ENCODE measurements around the gene DCST1. TPM values are rescaled to one million over a fixed set of nuclear protein-coding genes. Genes with fewer than 3 reads are reported as not detected.

Gene DCST1
- total and polyA plus RNA-seq, 2 donors (not counting 3 experiments of a cell fraction or from before 2014, with no cell fraction given), result not detected

DNA sequence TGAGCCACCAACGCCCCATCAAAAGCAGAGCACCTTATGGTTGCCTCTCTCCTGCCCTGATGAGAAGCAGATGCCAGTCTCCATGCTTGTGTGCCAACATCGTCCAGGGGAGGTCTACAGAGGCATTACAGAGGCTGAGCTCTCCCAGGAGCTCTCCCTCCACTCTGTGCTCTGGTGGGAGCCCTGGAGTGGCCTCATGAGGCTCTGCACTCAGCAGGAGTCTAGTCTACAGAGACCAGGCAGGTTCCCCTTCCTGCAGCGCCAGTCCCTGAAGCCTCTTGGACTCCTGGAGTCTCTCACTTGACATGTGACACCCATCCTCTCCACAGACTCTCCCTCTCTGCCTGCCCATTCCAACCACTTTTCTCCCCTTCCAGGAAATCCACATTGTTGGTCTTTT lies 3.4 kb downstream of the DCST1 start:
- Histone ChIP-seq H4K20me1 (replicated peaks; ENCODE audit: control insufficient read depth, extremely low read depth, insufficient read depth, low read length) (no peaks in the 10 kb centered on the region), H3K4me2 (ENCODE audit: insufficient read depth, low read length) (no peak overlapping the region), H3K9me3 (replicated peaks; ENCODE audit: control insufficient read depth, insufficient read depth, low read length) (no peaks in the 10 kb centered on the region), H3K27ac (ENCODE audit: insufficient read depth, low read depth, low read length) (no peak overlapping the region), H2AFZ (ENCODE audit: low read depth, low read length) (no peak overlapping the region), H3K9me1 (replicated peaks; ENCODE audit: control insufficient read depth, extremely low read depth, insufficient read depth, low read length) (no peaks in the 10 kb centered on the region), H3K79me2 (ENCODE audit: control insufficient read depth, insufficient read depth, low read length) (no peaks in the 10 kb centered on the region), H3K4me3 (replicated peaks in 1 of 3; ENCODE audit: insufficient read depth in 1 of 3, low read depth in 1 of 3, low read length in 3 of 3) (no peak overlapping the region), H3K4me1 (ENCODE audit: control insufficient read depth, extremely low read depth, insufficient read depth, low read length) (peaks cover 4% of the 10 kb centered on the region), H3K36me3 (ENCODE audit: control insufficient read depth in 2 of 2, extremely low read depth in 1 of 2, insufficient read depth in 2 of 2, low read length in 2 of 2) (no peaks in the 10 kb centered on the region), H3K9ac (replicated peaks; ENCODE audit: extremely low read depth, insufficient read depth, low read length) (no peak overlapping the region), H3K27me3 (ENCODE audit: control insufficient read depth in 2 of 2, insufficient read depth in 2 of 2, low read length in 2 of 2) (peaks cover 0 to 5% of the 10 kb centered on the region in 2 experiments)
- BruUV-seq (replicated peaks), result no TSS peak
- dilution Hi-C loops (cut with MboI; ENCODE audit: extremely low pct_ligation_motif_present, low sequenced_read_pairs), result no loop called here
- ChIA-PET POLR2A (interaction anchor here (0.7 kb wide), 1 partner anchor 401 kb away, joined by 7 read pairs; no protein-coding TSS in a partner anchor), CTCF (interaction anchor here (0.7 to 3.2 kb wide), 4 partner anchors 8 to 48 kb away, joined by 3 to 20 read pairs (median 3); partner anchors contain the start of gene ADAM15)
- intact Hi-C loops (cut with micrococcal nuclease), result no loop called here
- no peak for DNase-seq (ENCODE audit: low read depth, low spot score)
- TF ChIP-seq, protein P1, sequence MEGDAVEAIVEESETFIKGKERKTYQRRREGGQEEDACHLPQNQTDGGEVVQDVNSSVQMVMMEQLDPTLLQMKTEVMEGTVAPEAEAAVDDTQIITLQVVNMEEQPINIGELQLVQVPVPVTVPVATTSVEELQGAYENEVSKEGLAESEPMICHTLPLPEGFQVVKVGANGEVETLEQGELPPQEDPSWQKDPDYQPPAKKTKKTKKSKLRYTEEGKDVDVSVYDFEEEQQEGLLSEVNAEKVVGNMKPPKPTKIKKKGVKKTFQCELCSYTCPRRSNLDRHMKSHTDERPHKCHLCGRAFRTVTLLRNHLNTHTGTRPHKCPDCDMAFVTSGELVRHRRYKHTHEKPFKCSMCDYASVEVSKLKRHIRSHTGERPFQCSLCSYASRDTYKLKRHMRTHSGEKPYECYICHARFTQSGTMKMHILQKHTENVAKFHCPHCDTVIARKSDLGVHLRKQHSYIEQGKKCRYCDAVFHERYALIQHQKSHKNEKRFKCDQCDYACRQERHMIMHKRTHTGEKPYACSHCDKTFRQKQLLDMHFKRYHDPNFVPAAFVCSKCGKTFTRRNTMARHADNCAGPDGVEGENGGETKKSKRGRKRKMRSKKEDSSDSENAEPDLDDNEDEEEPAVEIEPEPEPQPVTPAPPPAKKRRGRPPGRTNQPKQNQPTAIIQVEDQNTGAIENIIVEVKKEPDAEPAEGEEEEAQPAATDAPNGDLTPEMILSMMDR (IDR thresholded peaks at IDR 0.05; ENCODE audit: extremely low read depth in 1 of 2, insufficient read depth in 1 of 2, low read depth in 1 of 2, low read length in 2 of 2), result no peak
- TF ChIP-seq, protein P2, sequence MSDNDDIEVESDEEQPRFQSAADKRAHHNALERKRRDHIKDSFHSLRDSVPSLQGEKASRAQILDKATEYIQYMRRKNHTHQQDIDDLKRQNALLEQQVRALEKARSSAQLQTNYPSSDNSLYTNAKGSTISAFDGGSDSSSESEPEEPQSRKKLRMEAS (IDR thresholded peaks at IDR 0.05; ENCODE audit: insufficient read depth, insufficient read length), result no peak
- TF ChIP-seq GATA2 (IDR thresholded peaks at IDR 0.05; ENCODE audit: insufficient read depth, insufficient read length, low read depth, low read length), result no peak
- FAIRE-seq, result no peak

DNA sequence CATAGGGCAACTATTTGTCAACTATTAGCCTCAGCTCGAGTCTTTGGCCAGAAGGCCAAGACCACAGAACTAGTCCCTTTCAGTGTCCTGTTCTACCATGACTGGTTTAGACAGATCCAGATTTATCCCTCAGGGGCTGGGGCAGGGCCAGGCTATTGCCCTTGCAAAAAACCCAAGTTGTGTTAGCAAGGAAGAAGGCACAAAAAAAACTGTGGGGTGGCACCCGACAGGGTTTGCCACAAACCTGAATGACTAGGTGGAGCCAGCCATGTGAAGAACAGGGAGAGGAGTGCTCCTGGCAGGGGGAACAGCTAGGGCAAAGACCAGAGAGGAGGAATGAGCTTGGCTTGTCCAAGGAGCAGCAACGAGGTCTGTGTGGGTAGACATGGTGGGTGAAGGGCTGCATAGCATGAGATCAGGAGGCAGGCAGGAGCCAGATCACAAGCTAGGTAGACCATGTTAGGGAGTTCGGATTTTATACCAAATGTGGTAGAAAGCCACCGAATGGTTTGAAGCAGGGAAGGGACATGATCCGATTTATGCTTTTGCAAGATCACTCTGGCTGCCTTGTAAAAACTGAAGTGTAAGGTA lies 4.3 kb downstream of the DCST1 start:
- no peak overlapping the region for H3K27ac ChIP-seq (ENCODE audit: insufficient read depth, low read depth, low read length)
- no peaks in the 10 kb centered on the region for H3K9me3 ChIP-seq (replicated peaks; ENCODE audit: control insufficient read depth, insufficient read depth, low read length)
- no TSS peak for BruUV-seq (replicated peaks)
- CTCF ChIA-PET, result interaction anchor here (1.2 to 3.2 kb wide), 2 partner anchors 21 to 24 kb away, joined by 4 to 20 read pairs; no protein-coding TSS in a partner anchor
- no peak overlapping the region for H2AFZ ChIP-seq (ENCODE audit: low read depth, low read length)
- dilution Hi-C loops (cut with MboI; ENCODE audit: extremely low pct_ligation_motif_present, low sequenced_read_pairs) (no loop called here), intact Hi-C loops (cut with micrococcal nuclease) (no loop called here)
- no peaks in the 10 kb centered on the region for H3K36me3 ChIP-seq (ENCODE audit: control insufficient read depth in 2 of 2, extremely low read depth in 1 of 2, insufficient read depth in 2 of 2, low read length in 2 of 2)
- H3K27me3 ChIP-seq (ENCODE audit: control insufficient read depth in 2 of 2, insufficient read depth in 2 of 2, low read length in 2 of 2), result peaks cover 0 to 5% of the 10 kb centered on the region in 2 experiments
- no peaks in the 10 kb centered on the region for H4K20me1 ChIP-seq (replicated peaks; ENCODE audit: control insufficient read depth, extremely low read depth, insufficient read depth, low read length)
- peaks cover 4% of the 10 kb centered on the region for H3K4me1 ChIP-seq (ENCODE audit: control insufficient read depth, extremely low read depth, insufficient read depth, low read length)
- TF ChIP-seq POLR2AphosphoS5 (IDR thresholded peaks at IDR 0.05; ENCODE audit: insufficient read depth, low read depth, low read length) (no peak), JUN (IDR thresholded peaks at IDR 0.05; ENCODE audit: borderline replicate concordance, insufficient read depth, insufficient read length, low read depth) (no peak), POLR2A (IDR thresholded peaks at IDR 0.05; ENCODE audit: low read depth, low read length) (no peak), MYC (IDR thresholded peaks at IDR 0.05; ENCODE audit: low read depth, low read length) (no peak), GATA2 (IDR thresholded peaks at IDR 0.05; ENCODE audit: insufficient read depth, insufficient read length, low read depth, low read length) (no peak), FOS (IDR thresholded peaks at IDR 0.05; ENCODE audit: borderline replicate concordance, insufficient read depth, low read length) (no peak)
- TF ChIP-seq, protein P2 (IDR thresholded peaks at IDR 0.05; ENCODE audit: insufficient read depth, insufficient read length), result no peak
- DNase-seq (ENCODE audit: low read depth, low spot score), result no peak
- POLR2A ChIA-PET, result interaction anchor here (0.7 kb wide), 1 partner anchor 402 kb away, joined by 7 read pairs; no protein-coding TSS in a partner anchor
- FAIRE-seq, result no peak
- H3K9ac ChIP-seq (replicated peaks; ENCODE audit: extremely low read depth, insufficient read depth, low read length), result no peak overlapping the region
- no peaks in the 10 kb centered on the region for H3K9me1 ChIP-seq (replicated peaks; ENCODE audit: control insufficient read depth, extremely low read depth, insufficient read depth, low read length)
- no peak overlapping the region for H3K4me3 ChIP-seq (replicated peaks in 1 of 3; ENCODE audit: insufficient read depth in 1 of 3, low read depth in 1 of 3, low read length in 3 of 3)
- H3K4me2 ChIP-seq (ENCODE audit: insufficient read depth, low read length), result no peak overlapping the region
- H3K79me2 ChIP-seq (ENCODE audit: control insufficient read depth, insufficient read depth, low read length), result no peaks in the 10 kb centered on the region
